ENCODE results near the gene MYPOP.
"Not testable (repeated sequence)": the region's sequence is repeated elsewhere in the genome, so short reads cannot be mapped to it uniquely, and the experiment has no call there.

MYPOP gene

DNA sequence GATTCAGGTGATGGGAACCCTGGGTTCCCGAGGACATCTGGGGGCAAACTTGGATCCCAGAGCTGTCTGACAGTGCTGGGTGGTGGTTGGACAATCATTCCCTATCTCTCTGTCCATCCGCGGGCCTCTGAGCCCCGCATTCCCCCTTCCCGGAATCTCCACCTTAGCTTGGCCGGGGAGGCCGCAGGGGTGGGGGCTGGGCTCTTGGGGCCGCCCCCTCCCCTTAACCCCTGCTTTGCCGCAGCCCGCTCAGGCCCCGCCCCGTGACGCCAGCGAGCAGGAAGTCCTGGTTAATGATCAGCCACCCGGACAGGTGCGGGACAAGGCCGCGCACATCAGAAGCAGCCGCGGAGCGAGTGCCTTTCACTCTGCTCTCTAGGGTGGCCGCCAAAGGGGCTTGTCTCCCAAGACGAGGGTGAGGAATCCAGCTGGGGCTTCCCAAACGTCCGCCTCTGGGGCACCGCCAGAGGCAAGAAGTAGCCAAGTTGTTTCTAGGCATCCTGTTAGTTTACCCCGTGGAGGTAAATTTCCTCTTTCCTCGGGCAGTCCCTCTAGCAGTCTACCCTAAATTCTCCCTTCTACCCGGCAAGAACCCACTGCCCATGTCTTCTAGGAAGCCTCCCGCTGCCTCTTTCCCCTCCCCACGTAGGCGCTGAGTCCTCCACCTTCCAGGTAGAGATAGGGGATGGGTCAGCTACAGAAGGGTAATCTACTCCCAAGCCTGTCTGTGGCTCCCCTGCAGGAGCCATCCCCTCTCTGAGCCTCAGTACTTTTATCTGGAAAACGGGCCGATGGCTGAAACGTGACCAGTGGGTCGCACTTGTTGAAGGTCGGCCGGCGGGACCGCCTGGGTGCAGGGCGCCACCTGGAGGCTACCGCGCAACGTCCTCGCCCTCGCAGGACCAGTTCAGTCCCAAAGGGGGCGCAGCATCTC is 19.5 kb downstream of the MYPOP start:
- peak; percentile 49 for DNase-seq

DNA sequence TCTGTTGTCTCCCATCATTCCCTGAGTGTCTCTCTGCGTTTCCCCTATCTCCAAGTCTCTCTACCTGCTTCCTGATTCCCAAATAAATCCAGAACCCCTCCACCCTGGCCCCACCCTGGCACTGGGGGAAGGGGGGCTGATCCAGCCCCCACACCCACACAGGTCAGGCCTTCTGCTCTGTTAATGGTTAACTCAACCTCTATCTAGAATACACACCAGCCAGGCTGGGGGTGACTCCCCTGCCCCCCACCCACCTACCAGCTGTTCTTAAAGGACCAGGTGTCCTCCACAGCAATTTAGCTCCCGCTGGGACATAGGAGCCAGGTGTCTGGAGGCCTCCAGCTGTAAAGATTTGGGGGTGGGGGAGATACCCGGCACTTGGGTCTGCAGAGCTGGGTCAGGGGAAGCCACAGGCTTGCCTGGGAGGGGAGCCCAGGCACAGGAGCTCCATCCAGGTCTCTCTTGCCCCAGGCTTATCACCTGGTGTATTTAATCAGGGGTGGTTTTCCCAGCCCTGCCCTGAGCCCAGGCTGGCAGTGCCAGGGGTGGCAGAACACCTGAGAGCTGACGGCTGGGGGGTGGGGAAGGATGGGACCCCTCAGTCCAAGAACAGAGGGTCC is 20.4 kb downstream of the MYPOP start:
- DNase-seq: no peak

GRCh38 chr19:45881082-45881908 is 21.1 kb downstream of the MYPOP start:
- no peak for DNase-seq

- DNase-seq: no peak
Observed at GRCh38 chr19:45879971-45880370, 22.4 kb downstream of the MYPOP start.

- no peak for DNase-seq
Observed at GRCh38 chr19:45879055-45879454, 23.4 kb downstream of the MYPOP start.

GRCh38 chr19:45878043-45878794 is 24.2 kb downstream of the MYPOP start:
- no peak for DNase-seq

DNA sequence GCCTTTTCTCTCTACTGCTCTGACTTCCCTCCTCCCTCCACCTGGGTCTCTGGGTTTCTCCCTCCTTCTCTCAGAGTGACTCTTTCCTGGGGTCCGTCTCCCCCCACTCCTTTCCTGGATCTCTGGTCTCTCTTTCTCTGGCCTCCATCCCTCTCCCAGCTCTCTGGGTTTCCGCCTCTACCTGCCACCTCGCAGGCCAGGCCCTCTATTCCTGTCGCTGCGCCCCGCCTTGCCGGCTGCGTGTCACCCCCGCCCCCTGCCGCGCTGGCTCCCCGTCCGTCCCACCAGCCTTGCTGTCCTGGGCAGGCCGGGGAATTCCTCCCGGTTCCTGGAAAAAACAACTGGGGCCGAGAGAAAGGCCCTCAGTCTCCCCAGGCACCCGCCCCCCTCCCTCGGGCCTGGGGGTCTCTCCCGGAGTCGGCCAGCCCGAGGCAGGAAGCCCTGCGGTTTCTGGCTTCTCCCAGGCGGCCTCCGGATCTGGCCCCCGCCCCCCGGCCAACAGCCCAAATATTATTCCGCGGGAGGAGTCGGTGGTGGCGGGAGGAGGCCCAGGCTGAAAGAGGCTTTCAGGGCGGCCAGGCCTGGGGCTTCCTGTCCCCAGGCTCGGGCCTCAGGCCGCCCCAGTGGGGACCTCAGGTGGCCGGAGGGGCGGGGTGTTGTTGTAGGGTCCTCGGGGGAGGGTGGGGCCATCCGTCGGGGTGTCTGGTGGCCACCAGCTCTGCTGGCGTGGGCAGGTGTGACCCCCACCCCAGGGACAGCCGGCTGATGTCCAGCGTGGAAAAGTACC is 25.8 kb downstream of the MYPOP start:
- DNase-seq: no peak

- DNase-seq: no peak
Observed at GRCh38 chr19:45876161-45876410, 26.3 kb downstream of the MYPOP start.

GRCh38 chr19:45874620-45874966 is 27.8 kb downstream of the MYPOP start:
- DNase-seq: no peak

- DNase-seq: no peak
Observed at GRCh38 chr19:45873219-45873772, 29.1 kb downstream of the MYPOP start.

DNA sequence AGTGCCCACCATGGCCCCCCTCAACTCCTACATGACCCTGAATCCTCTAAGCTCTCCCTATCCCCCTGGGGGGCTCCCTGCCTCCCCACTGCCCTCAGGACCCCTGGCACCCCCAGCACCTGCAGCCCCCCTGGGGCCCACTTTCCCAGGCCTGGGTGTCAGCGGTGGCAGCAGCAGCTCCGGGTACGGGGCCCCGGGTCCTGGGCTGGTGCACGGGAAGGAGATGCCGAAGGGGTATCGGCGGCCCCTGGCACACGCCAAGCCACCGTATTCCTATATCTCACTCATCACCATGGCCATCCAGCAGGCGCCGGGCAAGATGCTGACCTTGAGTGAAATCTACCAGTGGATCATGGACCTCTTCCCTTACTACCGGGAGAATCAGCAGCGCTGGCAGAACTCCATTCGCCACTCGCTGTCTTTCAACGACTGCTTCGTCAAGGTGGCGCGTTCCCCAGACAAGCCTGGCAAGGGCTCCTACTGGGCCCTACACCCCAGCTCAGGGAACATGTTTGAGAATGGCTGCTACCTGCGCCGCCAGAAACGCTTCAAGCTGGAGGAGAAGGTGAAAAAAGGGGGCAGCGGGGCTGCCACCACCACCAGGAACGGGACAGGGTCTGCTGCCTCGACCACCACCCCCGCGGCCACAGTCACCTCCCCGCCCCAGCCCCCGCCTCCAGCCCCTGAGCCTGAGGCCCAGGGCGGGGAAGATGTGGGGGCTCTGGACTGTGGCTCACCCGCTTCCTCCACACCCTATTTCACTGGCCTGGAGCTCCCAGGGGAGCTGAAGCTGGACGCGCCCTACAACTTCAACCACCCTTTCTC is 30.1 kb downstream of the MYPOP start:
- DNase-seq: no peak

GRCh38 chr19:45870798-45871197 is 31.6 kb downstream of the MYPOP start:
- DNase-seq: no peak

DNA sequence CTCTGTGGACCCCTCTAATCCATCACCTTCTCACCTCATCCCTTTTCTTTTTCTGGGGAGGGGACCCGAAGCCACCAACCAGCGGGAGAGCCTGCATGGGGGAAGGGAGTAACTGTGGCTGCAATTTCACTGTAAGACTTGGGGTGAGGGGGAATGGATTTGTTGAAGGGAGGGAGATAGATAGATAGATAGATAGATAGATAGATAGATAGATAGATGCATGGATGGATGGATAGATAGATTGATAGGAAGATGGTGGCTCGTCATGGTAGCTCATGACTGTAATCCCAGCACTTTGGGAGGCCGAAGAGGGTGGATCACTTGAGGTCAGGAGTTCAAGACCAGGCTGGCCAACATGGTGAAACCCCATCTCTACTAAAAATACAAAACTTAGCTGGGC is 35.2 kb downstream of the MYPOP start:
- not testable (repeated sequence) for DNase-seq

DNA sequence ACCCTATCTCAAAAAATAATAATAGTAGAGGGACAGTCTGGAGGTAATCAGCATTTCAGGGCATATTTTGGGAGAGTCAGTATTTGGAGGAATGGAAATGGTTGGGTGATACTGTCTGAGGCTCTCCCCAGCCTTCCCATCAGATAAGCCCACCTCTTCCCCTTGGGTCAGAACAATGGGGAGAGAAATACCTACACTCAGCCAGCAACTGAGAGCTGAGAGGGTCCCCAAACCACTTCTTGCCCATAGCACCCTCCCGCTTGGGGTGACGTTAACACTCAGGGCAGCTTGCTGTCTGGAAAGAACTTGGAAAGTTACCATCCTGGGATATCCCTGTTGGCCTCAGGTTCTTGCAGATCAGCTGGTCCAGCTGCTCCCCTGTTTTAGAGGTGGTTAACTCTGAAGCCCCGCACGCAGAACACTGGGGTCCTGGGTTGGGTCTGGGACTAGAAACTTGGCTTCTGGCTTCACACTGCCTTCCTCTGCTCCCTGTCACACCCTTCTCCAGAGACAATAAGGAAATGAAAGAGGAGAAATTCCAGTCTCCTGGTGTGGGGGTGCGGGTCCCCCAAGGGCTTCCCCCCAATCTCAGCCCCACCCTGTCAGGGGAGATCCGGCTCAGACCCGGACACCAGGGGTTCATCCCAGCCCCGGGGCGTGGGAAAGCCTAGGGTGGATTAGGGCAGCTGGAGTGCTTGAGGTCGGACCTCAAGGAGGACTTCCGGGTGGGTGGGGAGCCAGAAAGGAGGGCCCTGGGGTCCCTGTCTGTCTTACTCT is 35.8 kb downstream of the MYPOP start:
- DNase-seq: no peak

DNA sequence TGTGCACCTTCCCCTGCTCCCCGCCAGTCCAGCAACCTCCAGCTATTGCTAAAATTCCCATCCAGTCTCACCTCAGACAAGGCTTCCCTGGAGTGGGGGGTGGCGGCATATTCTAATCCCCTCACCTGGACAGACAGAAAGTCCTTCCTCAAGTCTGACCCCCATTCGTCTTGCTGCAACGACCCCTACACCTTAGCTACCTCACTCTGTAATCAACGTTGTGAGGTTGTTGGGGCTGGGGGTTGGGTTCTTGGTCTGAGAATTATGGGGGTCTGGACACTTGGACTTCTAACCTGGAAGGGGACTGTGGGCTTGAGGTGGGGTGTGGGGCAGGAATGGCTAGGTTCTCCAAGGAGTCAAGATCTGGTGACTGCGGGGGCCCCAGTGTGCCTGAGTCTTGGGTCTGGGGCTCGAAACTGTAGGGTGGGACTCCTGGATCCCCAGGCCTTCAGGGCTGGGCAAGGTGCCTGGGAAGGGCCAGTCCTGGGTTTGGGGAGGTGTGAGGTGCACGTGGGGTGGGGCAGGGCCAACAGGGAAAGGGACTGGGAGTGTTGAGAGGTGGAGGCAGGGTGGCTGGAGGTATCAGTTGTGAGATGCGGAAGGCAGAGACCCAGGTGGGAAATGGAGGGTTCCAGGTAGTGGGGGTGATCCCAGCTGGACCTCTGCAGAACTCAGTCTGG is 37.0 kb downstream of the MYPOP start:
- no peak for DNase-seq

DNA sequence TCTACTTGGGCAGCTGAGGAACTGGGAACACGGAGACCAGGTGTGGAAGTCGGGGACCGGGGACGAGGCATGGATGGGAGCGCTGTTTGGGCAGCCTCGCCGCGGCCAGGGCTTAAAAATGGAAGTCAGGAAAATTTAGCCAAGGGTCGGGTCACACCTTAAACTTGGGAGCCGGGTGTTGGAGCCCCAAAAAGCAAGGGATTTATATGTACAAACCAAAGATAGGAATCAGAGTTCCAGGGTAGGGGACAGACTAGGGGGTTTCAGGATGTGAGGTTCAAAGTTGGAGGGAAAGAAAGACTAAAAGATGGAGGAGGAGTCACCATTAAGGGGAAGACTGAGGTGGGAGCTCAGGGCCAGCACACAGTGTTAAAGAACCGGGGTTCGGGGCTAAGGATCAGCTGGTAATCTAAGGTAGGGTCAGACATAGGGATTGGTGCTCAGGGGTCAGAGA is 37.8 kb downstream of the MYPOP start:
- DNase-seq: no peak

DNA sequence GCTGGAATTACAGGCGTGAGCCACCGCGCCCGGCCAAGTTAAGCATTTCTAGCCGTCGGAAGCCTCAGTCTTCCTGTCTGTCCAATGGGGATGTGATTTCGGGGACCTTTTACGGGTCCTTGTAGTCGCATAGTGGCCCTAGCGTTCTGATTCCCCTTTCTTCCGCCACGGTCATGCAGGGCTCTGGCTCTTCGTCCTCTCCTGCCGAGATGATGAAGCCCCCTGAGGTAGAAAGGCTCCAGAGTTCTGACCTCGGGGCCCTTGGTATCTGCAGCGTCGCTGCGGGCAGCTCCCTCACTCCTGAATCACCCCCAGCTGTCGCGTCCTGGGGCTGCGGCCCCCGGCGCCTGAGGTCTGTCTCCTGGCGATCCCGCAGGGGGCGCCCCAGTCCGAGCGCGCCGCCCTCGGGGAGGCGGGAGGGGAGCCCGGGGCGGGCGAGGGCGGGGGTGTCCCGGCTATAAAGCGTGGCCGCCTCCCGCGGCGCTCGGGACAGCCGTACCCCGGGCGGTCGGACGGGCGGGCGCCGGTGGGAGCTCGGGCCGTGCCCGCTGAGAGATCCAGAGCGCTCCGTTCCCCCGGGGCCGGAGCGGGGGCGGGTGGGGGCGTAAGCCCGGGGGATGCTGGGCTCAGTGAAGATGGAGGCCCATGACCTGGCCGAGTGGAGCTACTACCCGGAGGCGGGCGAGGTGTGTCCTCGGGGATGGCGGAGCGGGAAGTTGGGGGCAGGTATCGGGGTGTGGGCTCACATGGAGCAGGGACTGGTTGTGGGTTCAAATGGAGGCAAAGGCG is 38.4 kb downstream of the MYPOP start, which contains the start of gene FOXA3:
FOXA3 (plus strand) TSS at position 487 of the 789 bp plus-strand sequence; CDS start at position 618, 131 bp downstream.
- DNase-seq: peak; percentile 51

DNA sequence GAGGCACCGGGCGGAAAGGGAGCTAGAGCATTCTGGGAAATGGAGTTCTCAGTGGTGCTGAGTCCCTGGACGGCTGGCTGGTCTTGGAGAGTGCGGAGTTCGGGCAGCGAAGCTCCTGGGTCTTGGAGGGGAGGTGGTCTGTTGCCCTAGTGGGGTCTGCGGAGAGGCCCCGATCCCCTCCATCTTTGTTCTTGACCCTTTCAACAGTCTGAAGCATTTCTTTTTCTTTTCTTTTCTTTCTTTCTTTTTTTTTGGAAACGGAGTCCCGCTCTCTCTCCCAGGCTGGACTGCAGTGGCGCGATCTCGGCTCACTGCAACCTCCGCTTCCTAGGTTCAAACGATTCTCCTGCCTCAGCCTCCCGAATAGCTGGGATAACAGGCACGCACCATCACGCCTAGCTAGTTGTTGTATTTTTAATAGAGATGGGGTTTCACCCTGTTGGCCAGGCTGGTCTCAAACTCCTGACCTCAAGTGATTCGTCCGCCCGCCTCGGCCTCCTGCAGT is 39.0 kb downstream of the MYPOP start:
- DNase-seq: no peak
